GM21526 (cell line): ENCODE data around the gene CNGA3.

ENCODE experiments used
- ATAC-seq: cut with Tn5 transposase; IDR thresholded peaks from one replicate; pipeline ENCODE4 v1.9.1; 2021; ENCODE audit warnings: moderate library complexity; ENCODE audit not compliant: unreplicated experiment, low FRiP score

Gene CNGA3

DNA sequence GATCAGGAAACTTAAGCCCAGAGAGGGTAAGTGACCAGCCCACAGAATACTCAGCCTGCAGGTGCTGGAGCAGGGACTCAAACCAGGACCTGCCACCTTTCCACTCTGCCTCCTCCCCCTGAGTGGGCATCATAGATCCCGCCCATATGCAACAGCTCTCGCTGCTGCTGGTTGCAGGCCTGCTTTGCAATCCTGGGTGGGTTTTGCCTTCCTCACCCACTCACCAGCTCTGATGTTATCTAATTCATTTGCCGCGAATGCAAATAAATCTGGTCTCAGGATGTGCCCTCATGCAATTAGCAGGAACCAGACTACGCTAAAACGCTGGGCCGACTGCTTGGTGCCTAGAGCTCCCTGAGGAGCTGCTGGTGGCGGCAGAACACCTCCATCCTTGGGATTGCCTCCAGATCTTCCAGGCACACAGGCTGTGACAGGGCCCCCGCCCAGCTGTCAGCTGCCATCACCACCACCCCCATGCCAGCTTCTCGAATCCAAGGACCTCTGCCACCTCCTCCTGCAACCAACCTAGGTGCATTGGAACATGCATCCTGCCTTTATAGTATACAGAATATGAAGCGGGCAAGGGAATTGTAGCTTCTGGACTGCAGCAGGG, 28.8 kb downstream of the CNGA3 start:
- no peak for ATAC-seq

GRCh38 chr2:98376301-98376910, 30.1 kb downstream of the CNGA3 start:
- ATAC-seq: no peak

GRCh38 chr2:98376996-98377395, 30.7 kb downstream of the CNGA3 start:
- no peak for ATAC-seq

GRCh38 chr2:98377544-98377943, 31.3 kb downstream of the CNGA3 start:
- no peak for ATAC-seq

DNA sequence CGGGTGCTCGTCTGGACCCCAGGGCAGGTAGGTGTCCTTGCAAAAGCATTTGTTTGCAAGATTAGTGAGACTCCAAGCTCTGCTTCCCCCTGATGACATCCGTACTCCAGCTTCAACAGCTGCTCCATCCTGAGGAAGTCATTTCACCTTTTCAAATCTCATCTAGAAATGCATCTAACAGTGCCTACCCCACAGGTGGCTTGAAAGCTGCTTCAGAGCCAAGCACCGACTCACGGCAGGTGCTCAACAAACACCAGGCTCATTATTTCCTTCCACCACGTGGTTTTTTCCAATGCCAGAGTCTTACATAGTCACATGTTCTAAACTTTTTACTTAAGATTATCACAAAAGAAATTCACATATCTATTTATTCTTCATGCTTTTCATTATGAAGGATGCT, 31.9 kb downstream of the CNGA3 start:
- no peak for ATAC-seq

GRCh38 chr2:98378901-98379300, 32.6 kb downstream of the CNGA3 start:
- ATAC-seq: no peak

- ATAC-seq: no peak
These were observed 33.3 kb downstream of the CNGA3 start for GRCh38 chr2:98379311-98380202.

DNA sequence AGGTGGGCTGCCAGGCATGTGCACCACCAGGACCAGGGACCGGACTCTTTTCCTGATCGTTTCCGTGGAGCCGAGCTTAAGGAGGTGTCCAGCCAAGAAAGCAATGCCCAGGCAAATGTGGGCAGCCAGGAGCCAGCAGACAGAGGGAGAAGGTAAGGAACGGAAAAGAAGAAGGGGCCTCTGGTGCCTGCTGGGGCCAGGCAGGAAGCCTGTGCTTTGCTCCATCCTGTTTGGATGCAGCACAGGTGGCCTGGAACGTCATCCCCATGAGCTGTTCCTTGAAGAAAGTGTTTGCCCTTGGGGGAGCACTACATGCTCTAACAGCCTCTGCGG, 33.9 kb downstream of the CNGA3 start:
- ATAC-seq: no peak

DNA sequence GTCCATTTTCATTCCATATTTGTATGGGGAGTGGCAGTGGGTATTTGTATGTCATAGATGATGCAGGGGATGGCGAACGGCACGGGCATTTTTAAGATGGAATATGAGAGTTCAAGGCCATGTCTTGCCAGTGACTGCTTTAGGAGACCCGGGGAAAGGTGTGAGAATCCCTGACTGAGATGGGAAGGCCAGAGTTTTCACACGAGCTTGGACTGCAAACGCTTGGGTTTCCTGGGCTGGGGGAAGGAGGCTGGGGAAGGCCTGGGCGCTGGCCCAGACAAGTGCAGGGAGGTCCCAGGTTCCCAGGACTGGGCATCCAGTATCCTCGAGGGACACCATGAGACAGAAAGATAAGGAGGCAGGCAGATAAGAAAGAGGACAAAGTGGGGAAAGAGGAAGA, 35.2 kb downstream of the CNGA3 start:
- no peak for ATAC-seq

GRCh38 chr2:98382086-98382485, 35.8 kb downstream of the CNGA3 start:
- no peak for ATAC-seq

DNA sequence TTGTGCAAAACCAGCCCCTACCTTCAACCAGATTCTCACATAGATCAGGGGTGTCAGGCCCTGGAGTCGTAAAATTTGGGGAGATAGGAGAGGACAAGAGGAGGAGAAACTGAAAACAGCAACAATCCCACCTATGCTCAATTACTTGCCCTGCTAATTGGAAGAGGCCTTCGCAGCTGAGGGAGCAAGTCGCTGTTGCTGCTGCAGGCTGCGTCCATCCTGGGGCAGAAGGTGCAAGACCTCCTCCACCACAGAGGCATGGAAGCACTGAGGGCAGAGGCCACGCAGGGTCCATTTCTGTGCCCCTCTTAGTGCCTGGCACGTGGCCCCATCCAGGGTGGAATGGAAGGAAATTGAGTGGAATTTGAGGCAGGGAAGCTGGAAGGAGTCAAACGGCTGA, 36.5 kb downstream of the CNGA3 start:
- ATAC-seq: no peak

DNA sequence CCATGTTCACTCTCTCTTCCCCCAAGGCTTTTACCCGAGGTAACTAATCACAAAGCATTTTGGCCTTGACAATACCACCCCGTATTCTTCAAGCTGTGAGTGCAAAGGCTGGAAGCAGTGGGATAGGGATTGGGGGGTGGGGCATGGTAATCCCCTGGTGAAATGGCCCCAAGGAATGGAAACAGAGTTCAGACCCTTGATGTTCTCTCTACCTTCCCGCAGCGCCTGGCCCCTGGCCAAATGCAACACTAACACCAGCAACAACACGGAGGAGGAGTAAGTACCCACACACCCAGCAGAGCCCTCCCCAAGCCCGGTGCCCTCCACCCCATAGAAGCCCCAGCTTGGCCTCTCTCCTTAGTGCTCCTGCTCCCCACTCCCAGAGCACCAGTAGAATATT, 36.9 kb downstream of the CNGA3 start:
- no peak for ATAC-seq

DNA sequence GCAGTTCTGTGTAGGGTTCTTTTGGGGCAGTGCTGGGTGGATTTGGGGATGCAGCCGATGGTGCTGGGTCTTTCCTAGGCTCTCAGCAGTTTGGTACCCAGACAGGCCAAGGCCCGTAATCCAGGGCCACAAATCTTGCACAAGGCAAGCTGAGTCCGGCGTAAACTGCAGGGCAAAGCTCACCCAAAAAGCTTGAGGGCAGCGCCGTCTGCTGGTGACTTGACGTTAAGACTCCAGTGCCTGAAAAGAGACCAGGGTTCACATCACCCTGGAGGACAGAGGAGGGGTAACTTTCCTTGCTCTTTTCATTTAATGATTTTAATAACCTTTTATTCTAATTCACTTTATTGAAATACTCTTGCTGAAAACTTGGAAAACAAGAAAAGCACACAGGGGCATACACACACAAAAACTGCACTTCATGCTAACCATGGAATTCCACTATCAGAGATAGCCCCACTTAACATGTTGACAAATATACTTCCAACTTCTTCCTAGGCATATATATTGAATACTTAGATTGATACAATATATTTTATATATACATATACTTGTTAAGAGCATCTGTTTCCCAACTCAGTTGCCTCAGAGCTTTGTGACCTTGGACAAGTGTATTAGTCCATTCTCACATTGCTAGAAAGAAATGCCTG, 38.9 kb downstream of the CNGA3 start:
- ATAC-seq: peak; percentile 68

GRCh38 chr2:98387478-98387877, 41.2 kb downstream of the CNGA3 start:
- ATAC-seq: no peak

DNA sequence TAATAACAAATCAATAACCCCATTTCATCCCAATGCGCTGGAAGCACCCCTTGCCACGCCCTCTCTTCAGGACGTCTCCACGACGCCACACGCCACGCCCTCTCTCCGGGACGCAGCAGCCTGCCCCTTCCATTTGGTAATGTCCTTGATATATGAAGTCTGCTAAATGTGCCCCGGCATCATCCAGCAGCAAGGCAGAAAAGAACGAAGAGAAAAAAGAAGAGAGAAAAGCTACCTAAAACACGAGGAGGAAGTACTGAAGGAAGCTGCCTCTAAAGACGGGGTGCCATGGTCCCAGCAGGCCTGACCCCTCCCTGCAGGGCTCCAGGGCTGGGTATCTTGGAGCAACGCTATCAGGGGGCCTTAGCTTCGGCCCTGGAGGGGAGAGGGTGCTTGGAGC, 41.8 kb downstream of the CNGA3 start:
- no peak for ATAC-seq

- no peak for ATAC-seq
These were observed 42.5 kb downstream of the CNGA3 start for GRCh38 chr2:98388601-98389250.

DNA sequence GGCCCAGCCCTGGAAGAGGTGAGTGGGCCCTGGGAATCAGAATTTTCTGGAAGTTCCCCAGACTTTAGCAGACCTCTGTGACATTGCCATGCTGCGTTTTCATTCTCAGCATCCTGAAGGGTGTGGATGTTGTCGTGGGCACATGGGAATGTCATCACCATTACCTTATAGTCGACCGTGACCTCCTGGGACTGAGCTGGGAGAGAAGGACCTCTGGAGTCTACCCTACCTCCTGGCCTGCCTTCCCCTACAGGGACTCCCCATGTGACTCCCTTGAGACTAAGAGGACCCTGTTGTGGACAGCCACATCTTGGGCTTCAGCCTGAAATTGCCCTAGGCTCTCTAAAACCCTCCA, 43.0 kb downstream of the CNGA3 start:
- ATAC-seq: no peak

- no peak for ATAC-seq
These were observed 44.6 kb downstream of the CNGA3 start for GRCh38 chr2:98390571-98391476.

GRCh38 chr2:98391581-98392270, 45.5 kb downstream of the CNGA3 start:
- ATAC-seq: no peak
